ENCODE data around the gene INO80E.

GRCh38 chr16:29951625-29952365 is 44.2 kb upstream of the INO80E start:
- TF ChIP-seq CTCF (IDR thresholded peaks at IDR 0.05; ENCODE audit: low read depth, low read length, missing input control) = no peak
- TF ChIP-seq GABPA (IDR thresholded peaks at IDR 0.05 in 1 of 2, conservative IDR thresholded peaks at IDR 0.05 in 1 of 2) = no peak
- TF ChIP-seq HNF4G (IDR thresholded peaks at IDR 0.05) = no peak
- TF ChIP-seq FOXA1 (IDR thresholded peaks at IDR 0.05) = no peak
- TF ChIP-seq SP1 (IDR thresholded peaks at IDR 0.05) = no peak
- no peak for TF ChIP-seq ATF3 (IDR thresholded peaks at IDR 0.05)
- TF ChIP-seq TAF1 (conservative IDR thresholded peaks at IDR 0.05) = no peak
- TF ChIP-seq MAX (IDR thresholded peaks at IDR 0.05) = no peak
- TF ChIP-seq YY1 (IDR thresholded peaks at IDR 0.05) = no peak
- no peak for TF ChIP-seq RXRA (IDR thresholded peaks at IDR 0.05)
- no peak for TF ChIP-seq JUND (IDR thresholded peaks at IDR 0.05)
- TF ChIP-seq REST (IDR thresholded peaks at IDR 0.05) = no peak

Measured in liver (tissue), 3 donors.